NCI-H2081 treated with DMSO at 0.1 percent for 48 hours (cell line): ENCODE measurements around the gene LRRC8C.

Experiments
- DNase-seq: peaks from one replicate; lab custom pipeline; 2025; lab: John Stamatoyannopoulos, UW

The LRRC8C gene

DNA sequence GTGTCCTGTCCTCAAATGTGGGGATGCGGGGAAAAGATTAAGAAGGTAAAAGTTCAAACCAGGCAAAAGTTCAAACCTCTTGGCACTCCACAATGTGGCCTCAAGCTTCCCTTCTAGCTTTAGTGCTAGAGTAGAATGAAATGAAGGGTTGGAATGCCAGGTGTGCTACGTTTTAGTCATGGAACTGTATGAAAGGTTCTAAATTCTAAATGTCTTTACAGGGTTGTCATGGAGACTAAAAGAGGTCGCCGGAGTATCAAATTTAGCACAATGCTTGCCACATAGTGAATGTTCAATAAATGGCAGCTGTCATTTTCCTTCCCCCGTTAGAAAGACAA, 130.7 kb downstream of the LRRC8C start:
- DNase-seq, result no peak

DNA sequence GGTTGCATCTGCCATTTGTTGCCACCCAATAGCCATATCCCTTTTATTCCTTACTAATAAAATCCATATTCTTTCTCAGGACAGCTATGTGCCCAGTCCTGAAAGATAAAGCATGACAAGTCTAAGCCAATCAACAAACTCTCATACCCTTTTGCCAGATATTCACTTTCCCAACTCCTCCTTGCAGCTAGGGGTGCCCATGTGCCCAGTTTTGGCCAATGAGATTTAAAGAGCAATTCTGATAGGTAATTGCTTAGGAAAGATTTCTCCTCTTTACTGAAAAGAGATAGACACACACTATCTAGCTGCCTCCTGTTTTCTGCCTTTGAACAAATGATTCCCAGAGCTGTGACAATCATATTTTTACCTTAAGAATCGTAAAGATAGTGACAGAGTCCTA, 132.9 kb downstream of the LRRC8C start:
- no peak for DNase-seq

DNA sequence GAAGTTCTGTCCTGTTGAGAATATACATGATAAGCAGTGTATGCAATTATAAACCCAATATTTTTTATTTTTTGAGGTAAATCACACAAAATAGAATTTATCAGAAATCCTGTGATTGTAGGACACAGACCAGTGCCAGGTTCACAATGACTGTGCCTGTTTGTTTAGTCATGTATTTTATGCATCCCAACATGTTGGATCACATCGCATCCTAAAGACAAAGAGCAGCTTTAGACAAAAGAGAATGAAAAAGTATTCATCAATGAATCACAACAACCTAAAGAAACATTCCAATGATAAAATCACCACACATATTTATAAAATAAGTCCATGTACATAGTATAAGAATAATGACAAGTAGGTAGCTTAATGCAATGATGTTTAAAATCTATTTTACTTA, 134.7 kb downstream of the LRRC8C start:
- no peak for DNase-seq
